Posterior cingulate gyrus (tissue), 11 donors: ENCODE data around the gene MACROH2A1.
"Not testable (repeated sequence)": the region's sequence is repeated elsewhere in the genome, so short reads cannot be mapped to it uniquely, and the experiment has no call there.

ENCODE experiments used
- DNase-seq, 10 donors: peaks; one replicate each; pipeline versions ENCODE4 v3.0.0 to v3.0.0-alpha.2; 2020 to 2021; ENCODE audit warnings: mixed read lengths in 3 of 10
- intact Hi-C: fragments of 100-400 bp; cut with DNase I; formaldehyde crosslinking; loops from one replicate; pipeline ENCODE4 v1.15.1; 2023

Gene MACROH2A1

DNA sequence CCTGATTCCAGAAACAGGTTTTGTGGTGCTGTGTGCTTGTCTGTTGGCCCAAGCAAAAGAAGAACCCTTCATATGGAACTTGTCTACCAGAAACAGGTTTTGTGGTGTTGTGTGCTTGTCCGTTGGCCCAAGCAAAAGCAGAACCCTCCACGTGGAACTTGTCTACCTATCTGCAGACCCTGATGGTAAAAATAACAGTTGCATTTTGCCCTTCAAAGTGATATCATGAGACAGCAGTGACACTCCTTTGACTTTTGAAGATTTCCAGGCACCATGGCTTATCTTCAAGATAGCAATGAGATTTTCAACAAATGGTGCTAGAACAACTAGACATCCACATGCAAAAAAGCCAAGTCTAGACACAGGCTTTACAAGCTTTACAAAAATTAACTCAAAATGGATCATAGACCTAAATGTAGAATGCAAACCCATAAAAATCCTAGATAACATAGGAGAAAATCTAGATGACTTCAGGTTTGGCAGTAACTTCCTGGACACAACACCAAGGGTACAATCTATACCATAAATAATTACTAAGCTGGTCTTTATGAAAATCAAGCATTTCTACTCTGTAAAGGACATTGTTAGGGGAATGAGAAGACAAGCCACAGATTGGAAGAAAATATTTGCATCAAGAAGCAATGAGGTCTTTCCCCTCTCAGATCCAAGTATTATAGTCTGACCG is 16.8 kb downstream of the MACROH2A1 start:
- DNase-seq, result no peak
- intact Hi-C loops, result no loop called here

DNA sequence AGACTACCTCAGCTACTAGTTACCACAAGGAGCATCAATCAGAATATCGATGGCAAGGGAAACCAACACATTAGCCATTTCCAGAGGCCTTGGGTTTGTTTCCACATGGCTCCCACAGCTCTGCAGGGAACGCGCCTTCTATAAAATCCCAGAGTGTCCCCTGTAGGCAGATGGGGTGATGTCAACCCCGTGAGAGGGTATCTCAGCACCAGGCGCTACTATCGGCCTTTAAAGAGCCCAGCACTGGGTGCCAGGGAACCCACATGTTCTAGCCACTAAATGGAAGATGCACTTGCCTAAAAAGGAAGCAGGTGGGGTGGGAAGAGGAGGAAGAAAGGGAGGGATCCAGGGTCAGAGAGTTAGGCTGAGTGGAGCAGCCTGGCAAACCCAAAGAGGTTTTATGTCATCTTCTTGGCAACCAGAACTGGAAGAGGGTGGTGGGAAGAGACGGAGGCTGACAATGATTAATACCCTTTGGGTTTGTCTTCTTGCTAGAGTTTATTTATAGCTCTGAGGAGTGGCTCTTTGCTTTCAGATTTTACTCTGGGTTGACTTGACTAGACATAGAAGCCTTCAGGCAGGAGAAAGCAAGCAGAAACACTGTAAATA is 19.9 kb downstream of the MACROH2A1 start:
- intact Hi-C loops, result no loop called here

GRCh38 chr5:135377751-135378680 is 21.0 kb downstream of the MACROH2A1 start:
- DNase-seq, result no peak
- intact Hi-C loops, result no loop called here

More for the DNA sequence above, 19.9 kb downstream of the MACROH2A1 start:
- no peak for DNase-seq

DNA sequence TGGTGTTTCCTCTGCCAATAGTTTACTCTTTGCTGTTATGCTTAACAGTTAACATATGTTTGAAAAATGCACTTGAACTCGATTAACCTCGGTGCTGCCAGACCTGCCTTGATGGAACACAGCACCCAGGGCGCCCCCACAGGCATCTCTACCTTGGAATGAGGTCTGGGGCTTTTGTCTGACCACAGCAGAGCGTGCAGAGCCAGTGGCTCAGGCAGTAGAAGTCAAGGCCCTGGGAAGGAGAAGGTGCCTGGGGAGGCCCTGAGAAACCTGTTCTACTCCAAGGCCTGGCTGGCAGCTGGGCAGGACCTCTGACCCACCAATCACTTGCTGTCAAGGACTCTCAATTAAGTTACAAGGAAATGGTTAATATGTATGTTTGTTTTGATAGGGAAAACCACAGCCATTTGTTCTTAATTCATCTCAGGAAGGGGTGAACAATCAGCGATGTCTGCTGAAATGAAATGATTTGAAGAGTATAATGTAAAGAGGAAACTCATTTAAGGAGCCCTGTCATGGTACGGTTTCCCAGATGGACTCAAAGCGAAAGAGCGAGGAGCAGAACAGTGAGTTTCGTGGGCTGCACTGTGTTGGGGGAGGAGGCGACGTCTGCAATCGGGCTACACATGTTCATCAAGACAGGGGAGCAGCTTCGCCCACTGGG is 21.9 kb downstream of the MACROH2A1 start:
- peak in 1 of 10 donors; percentile 86 for DNase-seq
- intact Hi-C loops, result no loop called here

DNA sequence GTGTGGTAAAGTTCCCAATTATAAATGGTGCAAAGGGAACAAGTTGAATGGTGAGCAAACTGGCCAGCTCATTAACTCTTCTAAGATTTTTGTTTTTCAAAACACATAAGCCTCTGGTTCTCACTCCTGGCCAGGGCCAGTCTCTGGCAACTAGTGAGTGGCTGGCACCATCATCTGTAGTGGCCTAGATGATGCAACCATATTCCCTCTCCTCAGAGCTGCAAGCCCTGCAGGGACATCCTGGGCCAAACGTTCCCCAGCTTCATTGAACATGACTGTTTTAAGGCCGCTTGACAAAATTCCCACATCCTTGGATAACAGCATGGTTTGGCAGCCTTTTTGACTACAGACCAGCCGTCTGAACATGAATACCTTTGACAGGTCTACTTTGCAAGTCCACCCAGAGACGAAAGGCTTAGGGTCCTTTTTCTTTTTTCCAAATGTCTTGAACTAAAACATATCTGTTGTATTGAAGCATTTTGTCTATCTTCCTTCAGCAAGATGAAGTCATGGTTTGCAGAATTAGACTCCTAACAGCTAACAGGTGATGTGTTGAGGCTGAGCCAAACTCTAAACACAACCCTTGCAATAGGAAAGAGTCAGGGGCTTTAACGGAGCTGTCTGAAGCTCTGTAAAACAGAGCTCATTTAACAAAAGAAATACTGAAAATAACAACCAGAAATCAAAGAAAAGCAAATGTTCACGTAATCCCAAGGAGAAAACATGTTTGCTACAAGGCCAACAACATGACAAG is 23.8 kb downstream of the MACROH2A1 start:
- intact Hi-C loops, result no loop called here
- DNase-seq, result peak in 1 of 10 donors; percentile 36

- DNase-seq, result no peak
- intact Hi-C loops, result no loop called here
Observed at GRCh38 chr5:135373736-135374515, 25.1 kb downstream of the MACROH2A1 start.

DNA sequence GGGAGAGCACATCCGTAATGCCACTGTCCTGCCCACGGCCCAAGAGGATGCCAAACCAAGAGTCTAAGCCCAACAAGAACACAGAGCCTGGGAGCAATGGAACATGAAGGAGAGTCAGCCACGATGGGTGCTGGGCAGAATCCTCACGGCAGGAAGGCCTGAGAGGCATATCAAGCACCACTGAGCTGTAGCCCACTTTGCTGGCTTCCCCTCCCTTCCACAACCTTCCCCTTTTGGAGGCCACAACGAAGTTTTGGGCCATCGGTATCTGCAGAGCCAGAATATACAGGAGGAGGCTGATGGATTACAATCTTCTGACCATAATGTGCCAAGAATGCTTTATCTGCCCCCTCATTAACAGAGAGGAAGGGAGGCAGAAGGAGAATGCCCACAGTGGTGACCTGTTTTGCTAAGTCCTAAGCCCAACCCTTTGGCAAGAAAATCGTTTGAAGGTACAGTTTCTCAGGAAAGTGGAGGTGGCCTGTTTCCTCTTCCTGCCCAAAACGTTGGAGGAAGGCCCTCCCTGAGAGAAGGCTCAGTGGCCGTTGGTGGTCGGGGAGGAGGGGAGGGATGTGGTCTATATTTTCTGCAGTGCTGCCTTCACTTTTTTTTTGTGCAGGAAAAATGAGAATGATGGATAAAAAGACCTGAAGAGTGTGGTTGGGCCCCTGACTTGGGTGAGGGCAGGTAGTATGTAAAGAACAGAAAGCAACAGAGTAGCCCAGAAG is 26.2 kb downstream of the MACROH2A1 start:
- DNase-seq, result no peak
- intact Hi-C loops, result no loop called here

GRCh38 chr5:135371622-135372232 is 27.3 kb downstream of the MACROH2A1 start:
- intact Hi-C loops, result no loop called here
- DNase-seq, result no peak

GRCh38 chr5:135369952-135370351 is 29.1 kb downstream of the MACROH2A1 start:
- intact Hi-C loops, result no loop called here
- DNase-seq, result no peak

DNA sequence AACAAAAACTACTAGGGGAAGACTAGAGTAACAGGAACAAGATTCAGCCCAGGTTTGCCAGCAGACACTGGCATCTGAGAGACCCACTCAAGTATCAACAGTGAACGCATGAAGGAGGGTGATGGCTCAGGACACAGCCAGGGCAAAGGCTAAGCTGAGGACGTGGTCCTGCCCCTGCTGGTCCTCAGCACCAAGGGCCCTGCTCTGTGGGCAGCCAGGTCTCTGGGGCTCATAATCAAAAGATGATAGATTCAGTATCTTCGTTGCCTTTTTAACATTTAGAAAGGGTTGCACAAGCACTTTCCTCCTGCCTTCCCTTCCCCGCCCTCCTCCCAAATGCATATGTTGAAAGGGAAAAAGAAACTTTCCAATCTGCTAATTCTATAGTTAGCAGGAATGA is 31.5 kb downstream of the MACROH2A1 start:
- intact Hi-C loops, result no loop called here
- DNase-seq, result no peak

GRCh38 chr5:135367076-135367475 is 32.0 kb downstream of the MACROH2A1 start:
- DNase-seq, result no peak
- intact Hi-C loops, result no loop called here

DNA sequence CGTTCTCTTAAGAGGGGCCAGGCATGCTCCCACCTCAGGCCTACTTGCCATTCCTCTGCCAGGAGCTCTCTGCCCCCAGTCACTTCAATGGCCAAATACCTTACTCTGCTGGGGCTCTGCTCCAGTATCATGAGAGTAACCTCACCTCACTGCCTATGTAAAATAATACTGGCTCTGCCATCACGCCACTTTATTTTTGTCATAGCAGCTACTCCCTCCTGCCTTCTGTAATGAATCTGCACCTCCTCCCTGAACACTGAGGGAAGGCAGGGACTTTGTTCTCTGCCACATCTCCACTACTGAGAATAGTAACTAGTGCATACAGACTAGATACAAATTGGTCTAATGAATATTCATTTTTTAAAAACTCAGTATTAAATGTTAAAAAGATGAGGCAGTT is 33.8 kb downstream of the MACROH2A1 start:
- intact Hi-C loops, result no loop called here
- no peak for DNase-seq

DNA sequence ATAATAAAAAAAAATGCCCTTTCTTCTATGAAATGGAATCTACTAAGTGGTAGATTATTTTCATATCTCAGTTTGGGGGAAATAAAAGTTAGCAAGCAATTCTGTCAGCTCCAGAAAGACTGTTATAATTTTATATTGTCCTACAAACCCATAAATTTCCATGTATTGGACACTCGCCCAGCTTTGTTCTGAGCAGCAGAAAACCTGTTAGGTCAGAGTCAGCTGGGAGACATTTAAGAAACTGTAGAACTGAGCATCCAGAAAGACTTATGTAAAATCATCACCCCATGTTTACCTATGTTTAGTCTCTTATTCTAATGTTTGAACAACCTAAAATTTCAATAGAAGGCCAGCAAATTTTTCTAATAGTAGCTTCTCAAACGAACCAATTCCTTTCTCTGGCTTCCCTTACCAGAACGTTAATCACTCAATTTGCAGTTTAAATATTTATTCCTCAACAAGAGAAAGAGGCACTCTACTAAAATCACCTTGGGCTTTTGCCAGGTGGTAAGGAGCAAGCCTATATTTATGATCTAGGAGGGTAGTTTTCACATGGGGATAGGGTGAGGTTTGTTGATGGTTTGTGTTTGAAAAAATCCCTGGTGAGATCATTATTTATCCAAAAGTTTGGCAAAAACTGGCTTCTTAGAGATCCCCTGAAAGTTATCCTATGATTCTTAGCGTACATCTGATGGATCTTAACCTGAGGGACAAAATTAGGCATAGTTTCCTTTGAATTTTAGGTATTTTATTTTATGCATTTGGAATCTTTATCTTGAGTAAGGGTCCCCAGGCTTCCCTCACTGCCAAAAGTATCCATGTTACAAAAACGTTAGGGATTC is 34.4 kb downstream of the MACROH2A1 start:
- intact Hi-C loops, result no loop called here
- no peak for DNase-seq

- DNase-seq, intact Hi-C loops: not testable (repeated sequence)
Observed at GRCh38 chr5:135363342-135363741, 35.7 kb downstream of the MACROH2A1 start.

- intact Hi-C loops, result no loop called here
Observed at GRCh38 chr5:135362102-135362501, 36.9 kb downstream of the MACROH2A1 start.

DNA sequence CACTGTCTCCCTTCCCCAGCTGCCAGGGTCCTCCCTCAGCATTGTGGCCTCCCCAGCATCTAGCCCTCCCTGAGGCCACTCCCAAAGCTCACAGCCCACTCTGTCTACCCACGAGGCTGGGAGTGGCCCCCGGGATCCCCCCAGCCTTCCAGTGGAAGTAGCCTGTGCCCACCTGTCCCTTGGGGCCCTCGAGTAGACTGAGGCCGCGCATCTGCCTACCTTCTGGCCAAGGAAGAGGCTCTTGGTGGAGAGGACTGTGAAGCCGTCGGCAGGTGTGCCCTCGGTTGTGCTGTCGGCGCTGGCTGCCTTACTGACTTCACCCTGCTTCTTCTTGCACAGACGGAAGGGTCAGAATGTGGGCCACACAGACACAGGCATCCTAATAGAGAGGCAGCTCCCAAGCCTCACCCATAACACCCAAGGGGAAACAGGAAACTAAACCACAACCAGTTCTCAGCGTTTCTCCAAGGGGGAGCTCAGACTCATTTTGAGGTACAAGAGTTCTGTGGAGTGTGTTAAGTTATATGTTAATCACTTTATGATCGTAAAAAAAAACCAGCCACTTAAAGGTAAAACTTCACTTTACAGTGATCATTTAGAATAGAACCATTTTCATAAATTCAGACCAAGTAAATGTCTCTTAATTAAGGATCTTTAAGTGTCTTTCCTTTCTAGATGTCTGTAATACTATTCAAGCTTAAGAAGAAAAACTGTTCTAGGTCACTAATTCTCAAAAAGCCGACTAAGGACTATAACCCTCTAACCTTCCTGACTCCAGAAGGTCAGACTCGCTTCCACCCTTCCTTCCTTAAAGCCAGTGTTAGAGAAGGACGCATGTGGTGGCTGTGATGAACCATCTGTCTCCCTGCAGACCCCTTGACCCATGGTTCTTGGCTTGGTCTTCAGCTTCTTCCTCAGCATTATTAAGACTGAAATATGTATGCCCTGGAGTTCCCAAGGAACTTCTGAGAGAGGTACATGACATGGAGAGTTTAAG is 38.5 kb downstream of the MACROH2A1 start:
- intact Hi-C loops, result no loop called here
- DNase-seq, result no peak

More at GRCh38 chr5:135362102-135362501, 36.9 kb downstream of the MACROH2A1 start:
- no peak for DNase-seq
